WI38 (cell line): ENCODE data around the gene ACOT7.

Source experiments
- H3K4me3 ChIP-seq: 2 replicates; pipeline ENCODE4 v1.5.1; 2011; ENCODE audit warnings: low read depth, mild to moderate bottlenecking, control low read depth, low read length
- CTCF ChIP-seq: IDR thresholded peaks from 2 replicates; pipeline ENCODE4 v1.5.1; 2012; ENCODE audit warnings: low read depth, mild to moderate bottlenecking, control low read depth, low read length

ACOT7 gene

GRCh38 chr1:6330410-6330911 is 63.1 kb downstream of the ACOT7 start:
- TF ChIP-seq CTCF, result no peak
- no peak overlapping the region for H3K4me3 ChIP-seq

- no peak for TF ChIP-seq CTCF
- H3K4me3 ChIP-seq, result no peak overlapping the region
These were observed 63.7 kb downstream of the ACOT7 start for GRCh38 chr1:6329851-6330250.

- no peak overlapping the region for H3K4me3 ChIP-seq
- TF ChIP-seq CTCF, result no peak
These were observed 64.2 kb downstream of the ACOT7 start for GRCh38 chr1:6329396-6329795.

GRCh38 chr1:6328696-6329095 is 64.9 kb downstream of the ACOT7 start:
- TF ChIP-seq CTCF, result no peak
- no peak overlapping the region for H3K4me3 ChIP-seq

- TF ChIP-seq CTCF, result no peak
- no peak overlapping the region for H3K4me3 ChIP-seq
These were observed 65.5 kb downstream of the ACOT7 start for GRCh38 chr1:6328091-6328490.

- TF ChIP-seq CTCF, result no peak
- H3K4me3 ChIP-seq, result no peak overlapping the region
These were observed 68.1 kb downstream of the ACOT7 start for GRCh38 chr1:6325482-6325881.

GRCh38 chr1:6322161-6322560 is 71.4 kb downstream of the ACOT7 start:
- TF ChIP-seq CTCF, result no peak
- no peak overlapping the region for H3K4me3 ChIP-seq
